K562 (cell line): ENCODE data around the gene BAD. TPM values are rescaled to one million over a fixed set of nuclear protein-coding genes. Genes with fewer than 3 reads are reported as not detected.

Source experiments
- BCL6 ChIP-seq: fragments of 250-450 bp; sonication (Bioruptor Pico); IDR thresholded peaks from 2 replicates; pipeline ENCODE4 v1.4.0; 2020
- FOXJ2 ChIP-seq: fragments of 200-800 bp; sonication (Bioruptor generic); IDR thresholded peaks from 2 replicates; pipeline ENCODE4 v1.6.1; 2016; ENCODE audit warnings: missing genetic modification characterization, missing compliant biosample characterization
- HNRNPL ChIP-seq: fragments of 200-400 bp; formaldehyde crosslinking; IDR thresholded peaks from 2 replicates; pipeline ENCODE4 v1.6.1; 2017; ENCODE audit warnings: low read depth, mild to moderate bottlenecking, low read length
- HSF4 ChIP-seq: fragments of 250-450 bp; sonication (Bioruptor Pico); IDR thresholded peaks from 2 replicates; pipeline ENCODE4 v2.1.2; 2022; ENCODE audit warnings: mild to moderate bottlenecking, moderate library complexity, borderline replicate concordance
- IRF2 ChIP-seq: sonication (generic); formaldehyde crosslinking; IDR thresholded peaks from 2 replicates; pipeline ENCODE4 v1.8.1; 2022; ENCODE audit warnings: mild to moderate bottlenecking, missing genetic modification reagents
- MEF2A ChIP-seq: IDR thresholded peaks from 2 replicates; pipeline ENCODE4 v1.6.1; 2011; ENCODE audit warnings: low read depth, mild to moderate bottlenecking, low read length, moderate library complexity; ENCODE audit not compliant: control insufficient read depth
- TBL1XR1 ChIP-seq, 2 experiments: IDR thresholded peaks; 2 replicates each; pipeline ENCODE4 v1.6.1; 2012; ENCODE audit warnings: improper control_type of control experiment in 2 of 2, low read length in 2 of 2, mild to moderate bottlenecking in 1 of 2
- U2AF1 ChIP-seq: fragments of 200-400 bp; formaldehyde crosslinking; optimal IDR thresholded peaks from 2 replicates; pipeline ENCODE3; 2017; ENCODE audit warnings: mild to moderate bottlenecking, low read depth, low read length, moderate library complexity
- ZNF140 ChIP-seq: fragments of 250-450 bp; sonication (Bioruptor Pico); IDR thresholded peaks from 2 replicates; pipeline ENCODE4 v1.8.0; 2021; ENCODE audit warnings: moderate library complexity, mild to moderate bottlenecking, inconsistent platforms
- ZNF184 ChIP-seq: sonication (generic); formaldehyde crosslinking; IDR thresholded peaks from 2 replicates; pipeline ENCODE4 v1.5.0; 2020; ENCODE audit warnings: missing genetic modification reagents
- polyA plus RNA-seq, 8 experiments: library from polyadenylated mRNA; depleted of rRNA in 4 of 8; stranded (reverse) in 5 of 8; unstranded in 3 of 8; fragments of >200 nt; fragmentation: Nextera tagmentation in 2 of 8; fragmentation: Illumina TruSeq in 1 of 8; extraction: Ambion mirVana in 2 of 8; extraction: Trizol in 1 of 8; gene quantifications; 2 replicates each; pipeline versions ENCODE4 v1.2.1 to v1.2.3, GENCODE V29; 2011 to 2014; ENCODE audit warnings: inconsistent platforms in 1 of 8, missing spikeins in 1 of 8
- total RNA-seq, 7 experiments: library from RNA; depleted of rRNA in 6 of 7; stranded (reverse); fragments of >200 nt in 6 of 7; fragmentation: Illumina TruSeq in 2 of 7; extraction: Trizol in 2 of 7; gene quantifications; 2 replicates each; pipeline versions ENCODE4 v1.2.1 to v1.2.3, GENCODE V29; 2011 to 2021; ENCODE audit warnings: low replicate concordance in 1 of 7
- TF ChIP-seq, protein P1 (sequence below): sonication (generic); formaldehyde crosslinking; IDR thresholded peaks from 2 replicates; pipeline ENCODE4 v1.8.1; 2023; ENCODE audit warnings: mild to moderate bottlenecking, missing genetic modification reagents
- TF ChIP-seq, protein P2 (sequence below): fragments of 450-650 bp; formaldehyde crosslinking; IDR thresholded peaks from 2 replicates; pipeline ENCODE4 v1.4.0; 2020; ENCODE audit warnings: mild to moderate bottlenecking, moderate library complexity
- TF ChIP-seq, protein P3 (sequence below), 3 experiments: fragments of 200-800 bp in 1 of 3; sonication (Bioruptor generic) in 1 of 3; sonication (generic) in 1 of 3; formaldehyde crosslinking in 1 of 3; IDR thresholded peaks; 2 replicates each; pipeline versions ENCODE4 v1.6.1 to v1.8.0; 2016 to 2022; ENCODE audit warnings: mild to moderate bottlenecking in 2 of 3, missing compliant biosample characterization in 2 of 3, missing genetic modification characterization in 2 of 3, missing genetic modification reagents in 1 of 3
- TF ChIP-seq, protein P4 (sequence below): fragments of 200-400 bp; formaldehyde crosslinking; IDR thresholded peaks from 2 replicates; pipeline ENCODE4 v1.6.1; 2017; ENCODE audit warnings: mild to moderate bottlenecking, low read depth, low read length, moderate library complexity
- TF ChIP-seq, protein P5 (sequence below): sonication (generic); formaldehyde crosslinking; IDR thresholded peaks from 2 replicates; pipeline ENCODE4 v1.8.0; 2022; ENCODE audit warnings: mild to moderate bottlenecking, missing genetic modification reagents

Gene BAD
- total and polyA plus RNA-seq, 9 of the 15 experiments (the other 6 are each of a cell fraction or from before 2014, with no cell fraction given) = 0.61 to 45.6 (median 11.8) TPM

DNA sequence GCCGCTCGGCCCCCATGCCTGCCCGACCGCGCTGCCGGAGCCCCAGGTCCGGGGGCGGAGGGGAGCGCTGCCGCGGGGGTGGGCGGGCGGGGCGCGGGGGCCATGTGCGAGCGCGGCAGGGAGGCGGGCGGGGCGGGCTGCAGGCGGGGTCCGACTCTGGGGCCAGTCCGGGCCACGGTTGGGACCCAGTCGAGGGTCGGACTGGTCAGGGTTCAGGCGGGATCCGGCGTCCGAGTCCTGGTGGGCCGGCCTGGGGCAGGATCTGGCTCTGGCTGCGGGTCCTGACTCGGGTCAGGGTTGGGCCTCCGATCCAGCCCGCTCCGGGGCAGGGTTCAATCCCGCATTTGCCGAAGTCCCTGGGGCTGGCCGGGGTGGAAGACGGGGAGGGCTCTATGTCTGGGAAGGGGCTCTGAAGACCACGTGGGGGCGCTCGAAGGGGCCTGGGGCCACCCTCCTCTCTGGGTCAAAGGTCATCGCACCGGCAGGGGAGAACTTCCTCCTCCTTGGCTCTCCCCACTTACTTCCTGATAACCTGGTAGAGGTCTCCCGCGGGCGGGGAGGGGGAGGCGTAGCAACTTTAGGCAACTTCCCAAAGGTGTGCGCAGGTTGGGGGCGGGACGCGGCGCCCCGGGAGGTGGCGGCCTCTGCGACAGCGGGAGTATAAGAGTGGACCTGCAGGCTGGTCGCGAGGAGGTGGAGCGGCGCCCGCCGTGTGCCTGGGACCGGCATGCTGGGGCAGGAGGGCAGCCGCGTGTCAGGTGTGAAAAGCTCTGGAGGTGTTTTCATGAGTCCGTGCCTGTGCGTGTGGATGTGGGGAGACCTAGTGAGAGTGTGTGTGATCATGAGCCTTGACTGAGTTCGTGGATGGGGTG lies 21.5 kb upstream of the BAD start (continued):
- TF ChIP-seq ZNF184 (CRISPR knock-in tag) (no peak), BCL6 (no peak), FOXJ2 (tag) (0 out of 2 replicates have a peak, but pooled peaks have one; percentile 38), MEF2A (no peak), ZNF140 (CRISPR knock-in tag) (no peak), IRF2 (CRISPR knock-in tag) (no peak), HNRNPL (no peak), TBL1XR1 (IDR thresholded peaks at IDR 0.05; ENCODE audit: low read length in 2 of 2) (peak in 1 of 2 experiments; percentile 35; a peak in 1 of 4 replicates), U2AF1 (no peak), HSF4 (no peak)
- TF ChIP-seq, protein P1, sequence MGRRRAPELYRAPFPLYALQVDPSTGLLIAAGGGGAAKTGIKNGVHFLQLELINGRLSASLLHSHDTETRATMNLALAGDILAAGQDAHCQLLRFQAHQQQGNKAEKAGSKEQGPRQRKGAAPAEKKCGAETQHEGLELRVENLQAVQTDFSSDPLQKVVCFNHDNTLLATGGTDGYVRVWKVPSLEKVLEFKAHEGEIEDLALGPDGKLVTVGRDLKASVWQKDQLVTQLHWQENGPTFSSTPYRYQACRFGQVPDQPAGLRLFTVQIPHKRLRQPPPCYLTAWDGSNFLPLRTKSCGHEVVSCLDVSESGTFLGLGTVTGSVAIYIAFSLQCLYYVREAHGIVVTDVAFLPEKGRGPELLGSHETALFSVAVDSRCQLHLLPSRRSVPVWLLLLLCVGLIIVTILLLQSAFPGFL (CRISPR knock-in tag) = no peak
- TF ChIP-seq, protein P2, sequence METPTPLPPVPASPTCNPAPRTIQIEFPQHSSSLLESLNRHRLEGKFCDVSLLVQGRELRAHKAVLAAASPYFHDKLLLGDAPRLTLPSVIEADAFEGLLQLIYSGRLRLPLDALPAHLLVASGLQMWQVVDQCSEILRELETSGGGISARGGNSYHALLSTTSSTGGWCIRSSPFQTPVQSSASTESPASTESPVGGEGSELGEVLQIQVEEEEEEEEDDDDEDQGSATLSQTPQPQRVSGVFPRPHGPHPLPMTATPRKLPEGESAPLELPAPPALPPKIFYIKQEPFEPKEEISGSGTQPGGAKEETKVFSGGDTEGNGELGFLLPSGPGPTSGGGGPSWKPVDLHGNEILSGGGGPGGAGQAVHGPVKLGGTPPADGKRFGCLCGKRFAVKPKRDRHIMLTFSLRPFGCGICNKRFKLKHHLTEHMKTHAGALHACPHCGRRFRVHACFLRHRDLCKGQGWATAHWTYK (CRISPR knock-in tag) = no peak
- TF ChIP-seq, protein P3, sequence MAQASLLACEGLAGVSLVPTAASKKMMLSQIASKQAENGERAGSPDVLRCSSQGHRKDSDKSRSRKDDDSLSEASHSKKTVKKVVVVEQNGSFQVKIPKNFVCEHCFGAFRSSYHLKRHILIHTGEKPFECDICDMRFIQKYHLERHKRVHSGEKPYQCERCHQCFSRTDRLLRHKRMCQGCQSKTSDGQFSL (CRISPR knock-in tag; IDR thresholded peaks at IDR 0.05) = no peak
- TF ChIP-seq, protein P3 (tag; IDR thresholded peaks at IDR 0.05) = no peak
- TF ChIP-seq, protein P4, sequence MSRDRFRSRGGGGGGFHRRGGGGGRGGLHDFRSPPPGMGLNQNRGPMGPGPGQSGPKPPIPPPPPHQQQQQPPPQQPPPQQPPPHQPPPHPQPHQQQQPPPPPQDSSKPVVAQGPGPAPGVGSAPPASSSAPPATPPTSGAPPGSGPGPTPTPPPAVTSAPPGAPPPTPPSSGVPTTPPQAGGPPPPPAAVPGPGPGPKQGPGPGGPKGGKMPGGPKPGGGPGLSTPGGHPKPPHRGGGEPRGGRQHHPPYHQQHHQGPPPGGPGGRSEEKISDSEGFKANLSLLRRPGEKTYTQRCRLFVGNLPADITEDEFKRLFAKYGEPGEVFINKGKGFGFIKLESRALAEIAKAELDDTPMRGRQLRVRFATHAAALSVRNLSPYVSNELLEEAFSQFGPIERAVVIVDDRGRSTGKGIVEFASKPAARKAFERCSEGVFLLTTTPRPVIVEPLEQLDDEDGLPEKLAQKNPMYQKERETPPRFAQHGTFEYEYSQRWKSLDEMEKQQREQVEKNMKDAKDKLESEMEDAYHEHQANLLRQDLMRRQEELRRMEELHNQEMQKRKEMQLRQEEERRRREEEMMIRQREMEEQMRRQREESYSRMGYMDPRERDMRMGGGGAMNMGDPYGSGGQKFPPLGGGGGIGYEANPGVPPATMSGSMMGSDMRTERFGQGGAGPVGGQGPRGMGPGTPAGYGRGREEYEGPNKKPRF = no peak
- TF ChIP-seq, protein P5, sequence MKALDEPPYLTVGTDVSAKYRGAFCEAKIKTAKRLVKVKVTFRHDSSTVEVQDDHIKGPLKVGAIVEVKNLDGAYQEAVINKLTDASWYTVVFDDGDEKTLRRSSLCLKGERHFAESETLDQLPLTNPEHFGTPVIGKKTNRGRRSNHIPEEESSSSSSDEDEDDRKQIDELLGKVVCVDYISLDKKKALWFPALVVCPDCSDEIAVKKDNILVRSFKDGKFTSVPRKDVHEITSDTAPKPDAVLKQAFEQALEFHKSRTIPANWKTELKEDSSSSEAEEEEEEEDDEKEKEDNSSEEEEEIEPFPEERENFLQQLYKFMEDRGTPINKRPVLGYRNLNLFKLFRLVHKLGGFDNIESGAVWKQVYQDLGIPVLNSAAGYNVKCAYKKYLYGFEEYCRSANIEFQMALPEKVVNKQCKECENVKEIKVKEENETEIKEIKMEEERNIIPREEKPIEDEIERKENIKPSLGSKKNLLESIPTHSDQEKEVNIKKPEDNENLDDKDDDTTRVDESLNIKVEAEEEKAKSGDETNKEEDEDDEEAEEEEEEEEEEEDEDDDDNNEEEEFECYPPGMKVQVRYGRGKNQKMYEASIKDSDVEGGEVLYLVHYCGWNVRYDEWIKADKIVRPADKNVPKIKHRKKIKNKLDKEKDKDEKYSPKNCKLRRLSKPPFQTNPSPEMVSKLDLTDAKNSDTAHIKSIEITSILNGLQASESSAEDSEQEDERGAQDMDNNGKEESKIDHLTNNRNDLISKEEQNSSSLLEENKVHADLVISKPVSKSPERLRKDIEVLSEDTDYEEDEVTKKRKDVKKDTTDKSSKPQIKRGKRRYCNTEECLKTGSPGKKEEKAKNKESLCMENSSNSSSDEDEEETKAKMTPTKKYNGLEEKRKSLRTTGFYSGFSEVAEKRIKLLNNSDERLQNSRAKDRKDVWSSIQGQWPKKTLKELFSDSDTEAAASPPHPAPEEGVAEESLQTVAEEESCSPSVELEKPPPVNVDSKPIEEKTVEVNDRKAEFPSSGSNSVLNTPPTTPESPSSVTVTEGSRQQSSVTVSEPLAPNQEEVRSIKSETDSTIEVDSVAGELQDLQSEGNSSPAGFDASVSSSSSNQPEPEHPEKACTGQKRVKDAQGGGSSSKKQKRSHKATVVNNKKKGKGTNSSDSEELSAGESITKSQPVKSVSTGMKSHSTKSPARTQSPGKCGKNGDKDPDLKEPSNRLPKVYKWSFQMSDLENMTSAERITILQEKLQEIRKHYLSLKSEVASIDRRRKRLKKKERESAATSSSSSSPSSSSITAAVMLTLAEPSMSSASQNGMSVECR (CRISPR knock-in tag) = peak; percentile 73
